GM12892 (cell line): Measurements from ENCODE around the gene KCNQ1OT1.

Source experiments
- POLR2A ChIP-seq: IDR thresholded peaks from 2 replicates; pipeline ENCODE4 v1.6.1; 2011; ENCODE audit warnings: low read depth, low read length, control low read depth
- POLR2AphosphoS5 ChIP-seq: IDR thresholded peaks from 2 replicates; pipeline ENCODE4 v1.6.1; 2011; ENCODE audit warnings: low read depth, low read length, control low read depth
- TAF1 ChIP-seq: IDR thresholded peaks from 2 replicates; pipeline ENCODE4 v1.6.1; 2011; ENCODE audit warnings: low read depth, mild to moderate bottlenecking, control low read depth, low read length, borderline replicate concordance

DNA sequence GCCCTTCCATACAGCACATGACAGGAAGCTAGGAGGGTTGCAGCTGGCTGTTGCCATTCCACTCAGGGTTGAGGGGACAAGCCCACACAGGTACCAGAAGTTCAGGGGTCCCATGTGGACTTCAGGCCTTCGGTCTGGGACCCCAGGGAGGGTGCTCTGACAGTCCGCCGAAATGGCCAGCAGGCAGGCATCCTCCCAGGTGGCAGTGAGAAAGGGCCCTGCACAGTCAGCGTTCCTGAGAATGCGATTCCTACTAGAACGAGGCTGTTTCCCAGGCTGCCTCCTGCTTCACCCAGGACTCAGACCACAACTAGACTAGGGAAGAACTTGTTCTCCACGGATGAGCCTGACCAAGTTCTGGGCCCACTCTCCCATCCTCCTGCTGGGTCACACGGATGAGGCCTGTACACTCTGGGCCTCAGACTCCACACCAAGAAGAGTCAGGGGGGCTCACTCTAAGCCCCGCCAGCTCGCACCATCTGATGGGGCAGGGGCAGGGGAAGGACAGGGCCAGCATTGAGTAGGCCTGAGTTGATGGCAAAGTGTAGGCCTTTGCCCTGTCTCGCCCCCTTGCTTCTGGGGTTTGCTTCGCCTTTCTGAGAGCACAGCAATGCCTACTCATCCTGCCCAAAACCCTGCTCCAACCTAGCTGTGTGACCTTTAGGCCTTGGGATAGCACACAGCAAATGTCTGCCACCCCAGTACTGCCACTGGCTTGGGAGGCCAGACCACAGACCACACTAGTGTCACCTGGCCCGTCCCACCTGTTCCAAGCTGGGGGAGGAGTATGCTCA lies 14.0 kb downstream of the KCNQ1OT1 start:
- TF ChIP-seq POLR2AphosphoS5 (no peak), POLR2A (no peak), TAF1 (no peak)
